Chondrocyte (in vitro differentiated cells): ENCODE results near the gene CREB3L4. TPM values are rescaled to one million over a fixed set of nuclear protein-coding genes. Genes with fewer than 3 reads are reported as not detected.

Experiments used
- DNase-seq: peaks from one replicate; pipeline ENCODE4 v3.0.0; 2021; ENCODE audit warnings: mixed read lengths, low spot score
- H3K27ac Mint-ChIP-seq: one replicate; pipeline ENCODE4 v1.8.0; 2021; ENCODE audit warnings: mild to moderate bottlenecking, moderate library complexity, mixed read lengths; ENCODE audit not compliant: unreplicated experiment
- H3K27me3 Mint-ChIP-seq: 2 replicates; pipeline ENCODE4 v1.8.0; 2021; ENCODE audit warnings: low read depth, mixed read lengths
- H3K36me3 Mint-ChIP-seq: 2 replicates; pipeline ENCODE4 v1.8.0; 2021; ENCODE audit warnings: low read depth, mixed read lengths
- H3K4me1 Mint-ChIP-seq: 2 replicates; pipeline ENCODE4 v1.8.0; 2021; ENCODE audit warnings: low read depth, mild to moderate bottlenecking, mixed read lengths
- H3K4me3 Mint-ChIP-seq: one replicate; pipeline ENCODE4 v1.8.0; 2021; ENCODE audit warnings: mild to moderate bottlenecking, moderate library complexity, mixed read lengths; ENCODE audit not compliant: unreplicated experiment
- H3K9me3 Mint-ChIP-seq: 2 replicates; pipeline ENCODE4 v1.8.0; 2021; ENCODE audit warnings: low read depth, mixed read lengths
- total RNA-seq: library from RNA; stranded (reverse); gene quantifications from 3 replicates; pipeline ENCODE4 v1.2.1, GENCODE V29; 2021
- TF ChIP-seq, protein P1 (sequence below): fragments of 200-600 bp; sonication (generic); IDR thresholded peaks from 2 replicates; pipeline ENCODE4 v1.5.0; 2021; ENCODE audit warnings: antibody characterized with exemption, mild to moderate bottlenecking, moderate library complexity

The CREB3L4 gene
- total RNA-seq, 1 donor from 2014 or later = 3.7 TPM

DNA sequence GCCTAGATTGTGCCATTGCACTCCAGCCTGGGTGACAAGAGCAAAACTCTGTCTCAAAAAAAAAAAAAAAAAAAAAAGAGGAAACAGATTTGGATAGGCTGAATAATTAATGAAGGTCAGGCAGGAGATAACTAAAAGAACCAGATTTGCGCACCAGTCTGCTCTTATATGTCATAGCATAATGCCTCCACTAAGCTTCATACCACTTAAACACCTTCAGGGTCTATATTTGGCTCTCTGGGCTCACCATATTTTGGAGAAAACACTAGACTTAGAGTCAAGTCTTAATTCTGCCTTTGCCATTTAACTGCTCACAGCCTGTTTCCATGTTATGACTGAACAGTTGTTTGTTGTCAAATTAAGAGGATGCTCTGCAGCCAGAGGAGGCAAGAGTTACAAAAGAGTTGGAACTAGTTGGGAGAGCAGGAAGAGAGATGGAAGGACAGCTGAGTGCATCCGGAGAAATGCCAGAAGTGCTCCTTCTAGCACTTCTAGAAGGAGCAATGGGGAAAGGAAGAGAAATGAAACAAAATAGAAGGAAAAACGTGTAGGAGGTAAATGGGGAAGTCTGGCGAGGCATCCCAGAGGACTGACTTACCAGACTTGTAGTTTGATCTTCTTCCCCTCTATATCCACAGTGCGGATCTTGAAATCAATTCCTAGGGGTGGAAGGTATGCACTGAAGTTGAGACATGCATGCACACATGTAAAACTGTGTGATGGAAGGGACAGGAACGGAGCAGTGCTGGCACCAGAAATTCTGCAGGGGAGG is 16.6 kb downstream of the CREB3L4 start:
- peaks cover 11% of the 10 kb centered on the region for H3K36me3 Mint-ChIP-seq
- peak overlapping the region; percentile 49 for H3K4me3 Mint-ChIP-seq
- H3K4me1 Mint-ChIP-seq = peaks cover 28% of the 10 kb centered on the region
- no peak for DNase-seq
- TF ChIP-seq, protein P1, sequence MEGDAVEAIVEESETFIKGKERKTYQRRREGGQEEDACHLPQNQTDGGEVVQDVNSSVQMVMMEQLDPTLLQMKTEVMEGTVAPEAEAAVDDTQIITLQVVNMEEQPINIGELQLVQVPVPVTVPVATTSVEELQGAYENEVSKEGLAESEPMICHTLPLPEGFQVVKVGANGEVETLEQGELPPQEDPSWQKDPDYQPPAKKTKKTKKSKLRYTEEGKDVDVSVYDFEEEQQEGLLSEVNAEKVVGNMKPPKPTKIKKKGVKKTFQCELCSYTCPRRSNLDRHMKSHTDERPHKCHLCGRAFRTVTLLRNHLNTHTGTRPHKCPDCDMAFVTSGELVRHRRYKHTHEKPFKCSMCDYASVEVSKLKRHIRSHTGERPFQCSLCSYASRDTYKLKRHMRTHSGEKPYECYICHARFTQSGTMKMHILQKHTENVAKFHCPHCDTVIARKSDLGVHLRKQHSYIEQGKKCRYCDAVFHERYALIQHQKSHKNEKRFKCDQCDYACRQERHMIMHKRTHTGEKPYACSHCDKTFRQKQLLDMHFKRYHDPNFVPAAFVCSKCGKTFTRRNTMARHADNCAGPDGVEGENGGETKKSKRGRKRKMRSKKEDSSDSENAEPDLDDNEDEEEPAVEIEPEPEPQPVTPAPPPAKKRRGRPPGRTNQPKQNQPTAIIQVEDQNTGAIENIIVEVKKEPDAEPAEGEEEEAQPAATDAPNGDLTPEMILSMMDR = no peak
- H3K9me3 Mint-ChIP-seq = no peaks in the 10 kb centered on the region
- H3K27ac Mint-ChIP-seq = peak overlapping the region; percentile 6
- H3K27me3 Mint-ChIP-seq = no peaks in the 10 kb centered on the region

DNA sequence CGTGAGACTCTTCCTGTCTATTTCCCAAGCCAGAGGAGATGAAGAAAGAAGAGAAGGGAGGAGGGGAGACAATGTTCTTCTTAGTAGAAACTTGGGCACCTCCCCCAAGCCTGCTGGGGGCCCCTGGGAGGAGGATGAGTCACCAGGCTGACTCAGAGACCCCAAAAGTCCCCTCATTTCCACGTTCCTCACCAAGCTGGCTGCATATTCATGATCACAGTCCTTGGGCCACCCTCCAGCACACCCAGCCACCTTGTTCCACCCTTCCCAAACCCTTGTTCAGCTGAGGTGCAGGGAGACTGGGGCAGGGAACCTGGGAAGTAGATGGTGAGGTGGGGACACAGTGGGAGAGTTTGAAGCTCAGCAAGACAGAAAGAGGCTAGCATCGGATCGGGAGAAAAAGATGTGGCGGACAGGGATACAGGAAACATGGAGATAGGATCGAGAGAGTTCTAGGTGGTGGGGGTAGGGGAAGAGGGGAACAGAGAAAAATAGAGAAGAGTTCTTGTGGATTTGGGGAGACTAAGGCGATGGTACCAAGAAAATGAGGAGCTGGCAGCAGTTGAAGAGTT is 17.7 kb downstream of the CREB3L4 start:
- Mint-ChIP-seq H3K9me3 (no peaks in the 10 kb centered on the region), H3K4me1 (peaks cover 30% of the 10 kb centered on the region), H3K4me3 (peak overlapping the region; percentile 96), H3K27ac (peak overlapping the region; percentile 88), H3K36me3 (peaks cover 11% of the 10 kb centered on the region), H3K27me3 (no peaks in the 10 kb centered on the region)
- TF ChIP-seq, protein P1 = no peak
- DNase-seq = no peak

- Mint-ChIP-seq H3K27ac (peak within 1 kb of the TSS; percentile 96), H3K36me3 (peaks cover 13% of the 10 kb centered on the region), H3K4me3 (peak within 1 kb of the TSS; percentile 96), H3K9me3 (no peaks in the 10 kb centered on the region), H3K27me3 (no peaks in the 10 kb centered on the region), H3K4me1 (peaks cover 35% of the 10 kb centered on the region)
- no peak for DNase-seq
- TF ChIP-seq, protein P1 = no peak
Measured at GRCh38 chr1:153985941-153986761, 18.4 kb downstream of the CREB3L4 start, which contains the start of gene RAB13. TSS of gene RAB13 (minus strand) at chr1:153986339. CDS start at chr1:153986236, 103 bp downstream.

DNA sequence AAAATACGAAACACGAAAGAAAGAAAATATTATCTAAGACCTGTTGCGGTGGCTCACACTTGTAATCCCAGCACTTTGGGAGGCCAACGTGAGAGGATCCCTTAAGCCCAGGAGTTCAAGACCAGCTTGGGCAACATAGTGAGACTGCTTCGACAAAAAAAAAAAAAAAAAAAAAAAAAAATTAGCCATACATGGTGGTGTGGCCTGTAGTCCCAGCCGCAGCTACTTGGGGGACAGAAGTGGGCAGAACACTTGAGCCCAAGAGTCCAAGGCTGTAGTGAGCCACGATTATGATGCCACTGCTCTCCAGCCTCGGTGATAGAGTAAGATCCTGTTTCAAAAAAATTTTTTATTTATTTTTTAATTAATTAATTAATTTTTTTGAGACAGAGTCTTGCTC is 19.9 kb downstream of the CREB3L4 start:
- Mint-ChIP-seq H3K27ac (peak overlapping the region; percentile 51), H3K27me3 (no peaks in the 10 kb centered on the region), H3K4me3 (no peak overlapping the region), H3K4me1 (peaks cover 48% of the 10 kb centered on the region), H3K9me3 (no peaks in the 10 kb centered on the region), H3K36me3 (peaks cover 19% of the 10 kb centered on the region)
- no peak for DNase-seq
- TF ChIP-seq, protein P1 = no peak
